HL-60 (cell line): ENCODE data around the gene EIPR1.

Experiments used
- CTCF ChIP-seq: IDR thresholded peaks from one replicate; pipeline ENCODE4 v1.5.1; 2011; ENCODE audit warnings: low read length, control low read depth, inconsistent platforms; ENCODE audit not compliant: insufficient read depth
- GABPA ChIP-seq: IDR thresholded peaks from 2 replicates; pipeline ENCODE4 v1.6.1; 2012; ENCODE audit warnings: low read depth
- POLR2AphosphoS5 ChIP-seq: IDR thresholded peaks from 2 replicates; pipeline ENCODE4 v1.6.1; 2012; ENCODE audit warnings: low read depth
- REST ChIP-seq: IDR thresholded peaks from 2 replicates; pipeline ENCODE4 v1.6.1; 2012; ENCODE audit warnings: low read depth; ENCODE audit not compliant: insufficient replicate concordance

- TF ChIP-seq CTCF, result no peak
- TF ChIP-seq POLR2AphosphoS5, result no peak
- no peak for TF ChIP-seq REST
- no peak for TF ChIP-seq GABPA
These were observed 188.5 kb downstream of the EIPR1 start for GRCh38 chr2:3189076-3189591.
